DND-41 (cell line): ENCODE measurements around the gene DNAJC28.

Source experiments
- ATAC-seq: fragments of 200-7000 bp; cut with Tn5 transposase; 3 replicates; pipeline ENCODE4 v1.9.1; 2021; ENCODE audit warnings: low read depth; ENCODE audit not compliant: insufficient read depth
- DNase-seq: peaks from one replicate; pipeline ENCODE4 v3.0.0-alpha.2; 2020
- H2AFZ ChIP-seq: 2 replicates; pipeline ENCODE4 v1.6.0; 2012; ENCODE audit warnings: low read depth, low read length
- H3K27ac ChIP-seq: 2 replicates; pipeline ENCODE4 v1.5.1; 2012; ENCODE audit warnings: low read length, inconsistent platforms
- H3K27me3 ChIP-seq: fragments of 200-600 bp; sonication (generic); 2 replicates; pipeline ENCODE4 v1.6.0; 2012; ENCODE audit warnings: low read length, mild to moderate bottlenecking, inconsistent platforms; ENCODE audit not compliant: insufficient read depth, poor library complexity
- H3K36me3 ChIP-seq: 2 replicates; pipeline ENCODE4 v1.5.1; 2012; ENCODE audit warnings: low read length, inconsistent platforms; ENCODE audit not compliant: insufficient read depth
- H3K4me1 ChIP-seq: 2 replicates; pipeline ENCODE4 v1.5.1; 2012; ENCODE audit warnings: mild to moderate bottlenecking, low read length; ENCODE audit not compliant: insufficient read depth
- H3K4me2 ChIP-seq: 2 replicates; pipeline ENCODE4 v1.6.0; 2012; ENCODE audit warnings: mild to moderate bottlenecking, moderate library complexity, low read length, inconsistent platforms; ENCODE audit not compliant: insufficient read depth
- H3K4me3 ChIP-seq, 2 experiments: fragments of 200-600 bp in 1 of 2; shearing (Covaris generic) in 1 of 2; 2 replicates each; pipeline ENCODE4 v1.5.1; 2012 to 2016; ENCODE audit warnings: inconsistent platforms in 2 of 2, low read length in 2 of 2, mild to moderate bottlenecking in 2 of 2, low read depth in 1 of 2, moderate library complexity in 1 of 2
- H3K79me2 ChIP-seq: 2 replicates; pipeline ENCODE4 v1.6.0; 2012; ENCODE audit warnings: low read length, inconsistent platforms; ENCODE audit not compliant: insufficient read depth
- H3K9ac ChIP-seq: 2 replicates; pipeline ENCODE4 v1.6.0; 2012; ENCODE audit warnings: low read depth, mild to moderate bottlenecking, inconsistent platforms, low read length, moderate library complexity
- H3K9me3 ChIP-seq: 2 replicates; pipeline ENCODE4 v1.5.1; 2012; ENCODE audit warnings: low read length, moderate library complexity, mild to moderate bottlenecking, inconsistent platforms; ENCODE audit not compliant: insufficient read depth, severe bottlenecking
- H4K20me1 ChIP-seq: 2 replicates; pipeline ENCODE4 v1.6.0; 2012; ENCODE audit warnings: low read length; ENCODE audit not compliant: insufficient read depth
- EZH2 ChIP-seq: IDR thresholded peaks from 3 replicates; pipeline ENCODE4 v1.6.1; 2012; ENCODE audit warnings: borderline replicate concordance, low read depth, mild to moderate bottlenecking, moderate library complexity, low read length, inconsistent platforms; ENCODE audit not compliant: severe bottlenecking
- TF ChIP-seq, protein P1 (sequence below): IDR thresholded peaks from 2 replicates; pipeline ENCODE4 v1.5.1; 2012; ENCODE audit warnings: borderline replicate concordance, low read length, moderate library complexity, mild to moderate bottlenecking; ENCODE audit not compliant: poor library complexity, severe bottlenecking; ENCODE audit errors: extremely low read depth

The DNAJC28 gene

DNA sequence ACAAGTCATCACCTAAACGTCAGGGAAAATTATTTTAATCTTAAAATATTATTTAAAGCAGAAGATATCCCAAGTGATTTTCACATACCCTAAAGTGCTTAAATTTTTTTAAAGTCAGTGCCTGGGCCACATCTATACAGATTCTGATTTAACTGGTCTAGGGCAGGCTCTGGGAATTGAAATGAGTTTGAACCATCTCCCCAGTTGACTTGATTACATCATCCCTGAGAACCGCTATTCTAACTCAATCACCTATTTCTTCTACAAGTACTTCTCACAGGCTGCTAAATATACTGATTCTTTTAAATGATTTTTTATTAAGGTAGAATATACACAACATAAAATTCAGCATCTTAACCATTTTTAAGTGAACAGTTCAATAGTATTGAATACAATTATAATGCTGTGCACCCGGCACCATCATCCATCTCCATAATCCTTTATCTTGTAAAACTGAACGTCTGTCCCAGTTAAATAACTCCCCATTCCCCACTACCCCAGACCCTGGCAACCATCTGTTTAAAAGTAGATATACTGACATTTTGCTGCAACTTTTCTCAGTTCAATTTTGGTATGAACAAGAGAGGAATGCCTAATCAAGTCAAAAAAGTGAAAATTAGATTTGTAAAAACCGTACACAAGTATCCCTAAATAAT is 30.9 kb upstream of the DNAJC28 start:
- TF ChIP-seq, protein P1, sequence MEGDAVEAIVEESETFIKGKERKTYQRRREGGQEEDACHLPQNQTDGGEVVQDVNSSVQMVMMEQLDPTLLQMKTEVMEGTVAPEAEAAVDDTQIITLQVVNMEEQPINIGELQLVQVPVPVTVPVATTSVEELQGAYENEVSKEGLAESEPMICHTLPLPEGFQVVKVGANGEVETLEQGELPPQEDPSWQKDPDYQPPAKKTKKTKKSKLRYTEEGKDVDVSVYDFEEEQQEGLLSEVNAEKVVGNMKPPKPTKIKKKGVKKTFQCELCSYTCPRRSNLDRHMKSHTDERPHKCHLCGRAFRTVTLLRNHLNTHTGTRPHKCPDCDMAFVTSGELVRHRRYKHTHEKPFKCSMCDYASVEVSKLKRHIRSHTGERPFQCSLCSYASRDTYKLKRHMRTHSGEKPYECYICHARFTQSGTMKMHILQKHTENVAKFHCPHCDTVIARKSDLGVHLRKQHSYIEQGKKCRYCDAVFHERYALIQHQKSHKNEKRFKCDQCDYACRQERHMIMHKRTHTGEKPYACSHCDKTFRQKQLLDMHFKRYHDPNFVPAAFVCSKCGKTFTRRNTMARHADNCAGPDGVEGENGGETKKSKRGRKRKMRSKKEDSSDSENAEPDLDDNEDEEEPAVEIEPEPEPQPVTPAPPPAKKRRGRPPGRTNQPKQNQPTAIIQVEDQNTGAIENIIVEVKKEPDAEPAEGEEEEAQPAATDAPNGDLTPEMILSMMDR: no peak
- no peak for TF ChIP-seq EZH2
- Histone ChIP-seq H3K27me3 (no peaks in the 10 kb centered on the region), H2AFZ (no peak overlapping the region), H3K36me3 (peaks cover 77% of the 10 kb centered on the region), H3K9ac (no peak overlapping the region), H3K79me2 (no peaks in the 10 kb centered on the region), H3K27ac (no peak overlapping the region), H3K9me3 (no peaks in the 10 kb centered on the region), H4K20me1 (no peaks in the 10 kb centered on the region), H3K4me2 (no peak overlapping the region), H3K4me3 (no peak overlapping the region), H3K4me1 (no peaks in the 10 kb centered on the region)
- DNase-seq (no peak), ATAC-seq (no peak)

- H3K4me2 ChIP-seq: no peak overlapping the region
- H2AFZ ChIP-seq: no peak overlapping the region
- no peaks in the 10 kb centered on the region for H3K4me1 ChIP-seq
- no peak overlapping the region for H3K4me3 ChIP-seq
- no peak overlapping the region for H3K9ac ChIP-seq
- ATAC-seq (no peak), DNase-seq (no peak)
- no peak overlapping the region for H3K27ac ChIP-seq
- no peaks in the 10 kb centered on the region for H3K9me3 ChIP-seq
- H3K79me2 ChIP-seq: no peaks in the 10 kb centered on the region
- no peak for TF ChIP-seq EZH2
- TF ChIP-seq, protein P1: no peak
- H3K36me3 ChIP-seq: peaks cover 77% of the 10 kb centered on the region
- no peaks in the 10 kb centered on the region for H3K27me3 ChIP-seq
- no peaks in the 10 kb centered on the region for H4K20me1 ChIP-seq
Observed at GRCh38 chr21:33518899-33519298, 27.4 kb upstream of the DNAJC28 start.

DNA sequence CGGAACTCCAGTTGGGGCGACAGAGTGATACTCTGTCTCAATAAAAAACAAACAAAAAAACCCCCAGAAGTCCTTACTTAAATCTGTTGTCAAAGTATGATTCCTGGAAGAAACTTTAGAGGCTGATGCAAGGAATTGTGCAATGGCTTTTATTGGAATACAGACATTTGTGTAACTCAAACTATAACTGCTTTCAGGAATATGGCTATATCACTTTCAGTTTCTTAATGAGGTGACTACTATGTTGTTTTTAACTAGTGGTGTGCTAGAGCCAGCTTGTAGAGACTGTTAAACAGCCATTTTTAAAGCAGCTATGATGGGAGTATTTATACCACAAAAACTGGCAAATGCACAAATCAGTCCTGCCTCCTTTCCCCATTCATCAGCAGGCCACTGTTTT is 22.7 kb upstream of the DNAJC28 start:
- H2AFZ ChIP-seq: no peak overlapping the region
- ATAC-seq (no peak), DNase-seq (no peak)
- H3K9me3 ChIP-seq: no peaks in the 10 kb centered on the region
- H3K4me1 ChIP-seq: no peaks in the 10 kb centered on the region
- no peaks in the 10 kb centered on the region for H4K20me1 ChIP-seq
- no peaks in the 10 kb centered on the region for H3K79me2 ChIP-seq
- no peak overlapping the region for H3K9ac ChIP-seq
- H3K36me3 ChIP-seq: peaks cover 88% of the 10 kb centered on the region
- H3K4me3 ChIP-seq: no peak overlapping the region
- H3K27me3 ChIP-seq: no peaks in the 10 kb centered on the region
- no peak overlapping the region for H3K27ac ChIP-seq
- H3K4me2 ChIP-seq: no peak overlapping the region
- no peak for TF ChIP-seq EZH2
- TF ChIP-seq, protein P1: no peak

GRCh38 chr21:33512481-33512880 is 21.0 kb upstream of the DNAJC28 start:
- H3K4me1 ChIP-seq: no peaks in the 10 kb centered on the region

More at GRCh38 chr21:33512481-33512880, 21.0 kb upstream of the DNAJC28 start:
- Histone ChIP-seq H3K79me2 (no peaks in the 10 kb centered on the region), H3K27ac (no peak overlapping the region), H3K4me2 (no peak overlapping the region), H3K4me3 (no peak overlapping the region), H4K20me1 (no peaks in the 10 kb centered on the region), H2AFZ (no peak overlapping the region), H3K36me3 (peaks cover 91% of the 10 kb centered on the region), H3K27me3 (no peaks in the 10 kb centered on the region), H3K9ac (no peak overlapping the region), H3K9me3 (no peaks in the 10 kb centered on the region)
- DNase-seq (no peak), ATAC-seq (no peak)
- TF ChIP-seq, protein P1: no peak
